ENCODE results near the gene MRAP.

The MRAP gene

GRCh38 chr21:32302560-32302959 lies 3.9 kb downstream of the MRAP start:
- no peak overlapping the region for H3K27ac ChIP-seq
- no peaks in the 10 kb centered on the region for H3K9me3 ChIP-seq (ENCODE audit: control insufficient read depth, low read length)
- no peak for TF ChIP-seq CTCF (IDR thresholded peaks at IDR 0.05)
- H3K27me3 ChIP-seq (ENCODE audit: control insufficient read depth, insufficient read depth, low read length): no peaks in the 10 kb centered on the region
- no peak overlapping the region for H3K4me3 ChIP-seq (ENCODE audit: low read depth, low read length)
- H3K4me1 ChIP-seq: no peaks in the 10 kb centered on the region
- no peak overlapping the region for H3K9ac ChIP-seq
- no peak overlapping the region for H2AFZ ChIP-seq
- no peak overlapping the region for H3K4me2 ChIP-seq (ENCODE audit: low read length)
- H3K36me3 ChIP-seq (ENCODE audit: control insufficient read depth, insufficient read depth, low read length): no peaks in the 10 kb centered on the region
- H3K79me2 ChIP-seq: no peaks in the 10 kb centered on the region

DNA sequence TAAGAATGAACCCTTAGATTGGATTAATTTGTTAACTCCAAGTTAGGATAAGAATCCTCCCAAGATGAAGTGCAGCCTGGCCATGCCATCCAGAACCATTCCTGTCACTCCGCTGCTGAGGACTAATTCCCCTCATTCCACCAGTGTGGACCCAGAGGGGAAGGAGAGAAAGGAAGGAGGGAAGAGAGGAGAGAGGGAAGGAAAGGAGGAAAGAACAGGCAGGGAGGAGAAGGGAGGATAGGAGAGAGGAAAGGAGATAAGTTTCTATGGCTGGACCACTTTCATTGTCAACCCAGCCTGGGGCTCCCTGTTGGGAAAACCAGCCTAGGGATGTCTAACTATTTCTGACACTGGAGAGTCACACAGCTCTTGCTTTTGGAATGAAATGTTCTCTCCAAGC lies 4.7 kb downstream of the MRAP start:
- Histone ChIP-seq H3K27me3 (ENCODE audit: control insufficient read depth, insufficient read depth, low read length) (no peaks in the 10 kb centered on the region), H3K36me3 (ENCODE audit: control insufficient read depth, insufficient read depth, low read length) (no peaks in the 10 kb centered on the region), H3K27ac (no peak overlapping the region), H2AFZ (no peak overlapping the region), H3K9ac (no peak overlapping the region), H3K4me3 (ENCODE audit: low read depth, low read length) (no peak overlapping the region), H3K4me2 (ENCODE audit: low read length) (no peak overlapping the region), H3K79me2 (no peaks in the 10 kb centered on the region), H3K9me3 (ENCODE audit: control insufficient read depth, low read length) (no peaks in the 10 kb centered on the region), H3K4me1 (no peaks in the 10 kb centered on the region)
- TF ChIP-seq CTCF (IDR thresholded peaks at IDR 0.05): no peak

DNA sequence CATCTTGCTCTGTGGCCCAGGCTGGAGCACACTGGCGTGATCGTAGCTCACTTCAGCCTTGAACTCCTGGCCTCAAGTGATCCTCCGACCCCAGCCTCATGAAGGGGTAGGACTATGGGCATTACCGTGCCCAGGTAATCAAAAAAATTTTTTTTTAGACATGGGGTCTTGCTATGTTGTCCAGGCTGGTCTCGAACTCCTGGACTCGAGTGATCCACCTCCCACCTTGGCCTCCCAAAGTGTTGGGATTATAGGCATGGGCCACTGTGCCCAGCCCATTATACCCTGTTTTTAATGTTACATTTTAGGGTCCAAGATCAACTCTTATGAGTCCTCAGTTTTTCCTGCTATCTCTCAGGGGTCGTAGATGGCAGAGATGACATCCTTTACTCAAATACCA lies 6.3 kb downstream of the MRAP start:
- no peaks in the 10 kb centered on the region for H3K27me3 ChIP-seq (ENCODE audit: control insufficient read depth, insufficient read depth, low read length)

GRCh38 chr21:32306021-32306780 lies 7.5 kb downstream of the MRAP start:
- Histone ChIP-seq H3K4me2 (ENCODE audit: low read length) (no peak overlapping the region), H3K36me3 (ENCODE audit: control insufficient read depth, insufficient read depth, low read length) (no peaks in the 10 kb centered on the region), H3K79me2 (no peaks in the 10 kb centered on the region), H3K27ac (no peak overlapping the region), H3K27me3 (ENCODE audit: control insufficient read depth, insufficient read depth, low read length) (no peaks in the 10 kb centered on the region), H3K4me1 (no peaks in the 10 kb centered on the region), H3K9ac (no peak overlapping the region), H3K9me3 (ENCODE audit: control insufficient read depth, low read length) (no peaks in the 10 kb centered on the region), H2AFZ (no peak overlapping the region), H3K4me3 (ENCODE audit: low read depth, low read length) (no peak overlapping the region)
- no peak for TF ChIP-seq CTCF (IDR thresholded peaks at IDR 0.05)

More for the DNA sequence above, 6.3 kb downstream of the MRAP start:
- Histone ChIP-seq H3K9ac (no peak overlapping the region), H3K79me2 (no peaks in the 10 kb centered on the region), H2AFZ (no peak overlapping the region), H3K4me3 (ENCODE audit: low read depth, low read length) (no peak overlapping the region), H3K27ac (no peak overlapping the region), H3K4me1 (no peaks in the 10 kb centered on the region), H3K9me3 (ENCODE audit: control insufficient read depth, low read length) (no peaks in the 10 kb centered on the region), H3K36me3 (ENCODE audit: control insufficient read depth, insufficient read depth, low read length) (no peaks in the 10 kb centered on the region), H3K4me2 (ENCODE audit: low read length) (no peak overlapping the region)
- TF ChIP-seq CTCF (IDR thresholded peaks at IDR 0.05): no peak

DNA sequence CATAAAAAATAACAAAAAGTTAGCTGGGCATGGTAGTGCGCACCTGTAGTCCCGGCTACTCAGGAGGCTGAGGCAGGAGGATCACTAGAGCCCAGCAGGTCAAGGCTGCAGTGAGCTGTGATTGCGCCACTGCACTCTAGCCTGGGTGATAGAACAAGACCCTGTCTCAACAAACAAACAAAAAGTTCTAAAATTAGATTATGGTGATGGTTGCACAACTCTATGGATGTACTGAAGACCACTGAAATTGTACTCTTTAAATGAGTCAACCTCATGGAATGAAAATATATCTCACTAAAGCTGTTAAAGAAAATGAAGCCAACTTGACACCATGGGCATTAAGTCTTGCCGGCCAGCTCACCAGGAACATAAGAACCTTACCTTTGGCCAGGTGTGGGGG lies 9.1 kb downstream of the MRAP start:
- Histone ChIP-seq H3K79me2 (no peaks in the 10 kb centered on the region), H3K9me3 (ENCODE audit: control insufficient read depth, low read length) (no peaks in the 10 kb centered on the region), H3K27ac (no peak overlapping the region), H3K9ac (no peak overlapping the region), H3K4me2 (ENCODE audit: low read length) (no peak overlapping the region), H3K4me1 (no peaks in the 10 kb centered on the region), H3K36me3 (ENCODE audit: control insufficient read depth, insufficient read depth, low read length) (no peaks in the 10 kb centered on the region), H2AFZ (no peak overlapping the region), H3K4me3 (ENCODE audit: low read depth, low read length) (no peak overlapping the region), H3K27me3 (ENCODE audit: control insufficient read depth, insufficient read depth, low read length) (no peaks in the 10 kb centered on the region)
- no peak for TF ChIP-seq CTCF (IDR thresholded peaks at IDR 0.05)
